GM21717 (cell line): Measurements from ENCODE around the gene PLSCR4.
A peak's percentile ranks its signal among the peaks of the same experiment; 100 is the strongest.

ENCODE experiments used
- ATAC-seq: cut with Tn5 transposase; IDR thresholded peaks from one replicate; pipeline ENCODE4 v1.9.1; 2021; ENCODE audit warnings: mild to moderate bottlenecking, moderate library complexity; ENCODE audit not compliant: unreplicated experiment

PLSCR4 gene

GRCh38 chr3:146196789-146197188, 54.1 kb downstream of the PLSCR4 start:
- ATAC-seq, result no peak

GRCh38 chr3:146195605-146196004, 55.3 kb downstream of the PLSCR4 start:
- ATAC-seq, result no peak

GRCh38 chr3:146195030-146195429, 55.9 kb downstream of the PLSCR4 start:
- no peak for ATAC-seq

- ATAC-seq, result no peak
These were observed 59.9 kb downstream of the PLSCR4 start for GRCh38 chr3:146191051-146191450.

- peak; percentile 94 for ATAC-seq
These were observed 61.3 kb downstream of the PLSCR4 start for GRCh38 chr3:146189519-146190173.

GRCh38 chr3:146187334-146187950, 63.5 kb downstream of the PLSCR4 start:
- no peak for ATAC-seq

GRCh38 chr3:146184241-146185015, 66.5 kb downstream of the PLSCR4 start:
- ATAC-seq, result no peak

GRCh38 chr3:146181216-146181615, 69.7 kb downstream of the PLSCR4 start:
- ATAC-seq, result no peak

GRCh38 chr3:146180376-146180775, 70.5 kb downstream of the PLSCR4 start:
- ATAC-seq, result no peak

- ATAC-seq, result no peak
These were observed 72.8 kb downstream of the PLSCR4 start for GRCh38 chr3:146178006-146178689.

- no peak for ATAC-seq
These were observed 73.4 kb downstream of the PLSCR4 start for GRCh38 chr3:146177519-146177918.

- ATAC-seq, result no peak
These were observed 73.8 kb downstream of the PLSCR4 start for GRCh38 chr3:146177072-146177471.

GRCh38 chr3:146172586-146172985, 78.3 kb downstream of the PLSCR4 start:
- no peak for ATAC-seq

- no peak for ATAC-seq
These were observed 80.3 kb downstream of the PLSCR4 start for GRCh38 chr3:146170591-146170990.

GRCh38 chr3:146169891-146170290, 81.0 kb downstream of the PLSCR4 start:
- ATAC-seq, result no peak

GRCh38 chr3:146166826-146167225, 84.1 kb downstream of the PLSCR4 start:
- ATAC-seq, result no peak

- ATAC-seq, result no peak
These were observed 84.5 kb downstream of the PLSCR4 start for GRCh38 chr3:146166415-146166821.

GRCh38 chr3:146165877-146166276, 85.0 kb downstream of the PLSCR4 start:
- no peak for ATAC-seq

GRCh38 chr3:146164971-146165769, 85.7 kb downstream of the PLSCR4 start:
- no peak for ATAC-seq

GRCh38 chr3:146164506-146164905, 86.4 kb downstream of the PLSCR4 start:
- ATAC-seq, result no peak

GRCh38 chr3:146164071-146164470, 86.8 kb downstream of the PLSCR4 start:
- no peak for ATAC-seq
